GM23248 (cell line): ENCODE measurements around the gene DONSON.

Experiments used
- EZH2 ChIP-seq: fragments of 200-600 bp; sonication (generic); IDR thresholded peaks from 2 replicates; pipeline ENCODE4 v1.6.1; 2018; ENCODE audit warnings: antibody characterized with exemption, mild to moderate bottlenecking; ENCODE audit not compliant: insufficient read depth, poor library complexity, severe bottlenecking
- EZH2phosphoT487 ChIP-seq: fragments of 200-600 bp; sonication (generic); IDR thresholded peaks from 2 replicates; pipeline ENCODE4 v1.6.1; 2018; ENCODE audit warnings: antibody characterized with exemption, moderate library complexity, mild to moderate bottlenecking, low read depth; ENCODE audit not compliant: insufficient read depth

GRCh38 chr21:33598051-33598450, 9.6 kb upstream of the DONSON start:
- TF ChIP-seq EZH2phosphoT487: no peak
- TF ChIP-seq EZH2: no peak
